ENCODE results near the gene PPP1R2.

The PPP1R2 gene

DNA sequence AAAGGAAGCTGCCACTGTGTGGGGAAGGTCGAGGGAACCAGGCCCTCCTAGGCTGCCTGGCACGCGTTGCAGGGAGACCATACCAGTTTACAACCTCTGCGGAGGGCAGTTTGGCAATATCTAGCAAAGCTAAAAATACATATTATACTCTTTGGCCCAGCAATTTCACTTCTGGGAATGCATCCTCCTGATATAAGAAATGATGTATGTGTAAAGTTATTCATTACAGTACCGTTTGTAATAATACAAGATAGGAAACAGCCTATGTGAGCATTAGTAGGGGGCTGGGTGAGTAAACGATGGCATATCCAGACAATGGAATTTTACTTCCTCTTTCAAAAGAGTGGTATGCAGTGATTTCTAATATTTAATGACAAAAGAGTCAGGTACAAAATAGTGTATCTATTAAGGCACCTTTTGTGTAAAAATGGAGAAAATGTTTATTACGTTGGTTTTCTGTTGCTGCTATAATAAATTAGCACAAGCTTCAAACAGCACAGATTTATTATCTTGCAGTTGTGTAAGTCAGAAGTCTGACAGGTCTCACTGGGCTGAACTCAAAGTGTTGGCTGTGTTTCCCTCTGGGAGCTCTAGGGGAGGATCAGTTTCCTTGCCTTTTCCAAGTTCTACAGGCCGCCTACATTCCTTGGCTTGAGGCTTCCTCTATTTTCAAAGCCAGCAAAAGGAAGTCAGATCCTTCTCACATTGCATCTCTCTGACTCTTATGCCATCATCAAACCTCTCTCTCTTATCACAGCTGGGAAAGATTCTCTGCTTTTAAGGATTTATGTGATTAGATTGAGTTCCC, 31.6 kb upstream of the PPP1R2 start:
- no peak for DNase-seq (ENCODE audit: low read depth)
- TF ChIP-seq, protein P1, sequence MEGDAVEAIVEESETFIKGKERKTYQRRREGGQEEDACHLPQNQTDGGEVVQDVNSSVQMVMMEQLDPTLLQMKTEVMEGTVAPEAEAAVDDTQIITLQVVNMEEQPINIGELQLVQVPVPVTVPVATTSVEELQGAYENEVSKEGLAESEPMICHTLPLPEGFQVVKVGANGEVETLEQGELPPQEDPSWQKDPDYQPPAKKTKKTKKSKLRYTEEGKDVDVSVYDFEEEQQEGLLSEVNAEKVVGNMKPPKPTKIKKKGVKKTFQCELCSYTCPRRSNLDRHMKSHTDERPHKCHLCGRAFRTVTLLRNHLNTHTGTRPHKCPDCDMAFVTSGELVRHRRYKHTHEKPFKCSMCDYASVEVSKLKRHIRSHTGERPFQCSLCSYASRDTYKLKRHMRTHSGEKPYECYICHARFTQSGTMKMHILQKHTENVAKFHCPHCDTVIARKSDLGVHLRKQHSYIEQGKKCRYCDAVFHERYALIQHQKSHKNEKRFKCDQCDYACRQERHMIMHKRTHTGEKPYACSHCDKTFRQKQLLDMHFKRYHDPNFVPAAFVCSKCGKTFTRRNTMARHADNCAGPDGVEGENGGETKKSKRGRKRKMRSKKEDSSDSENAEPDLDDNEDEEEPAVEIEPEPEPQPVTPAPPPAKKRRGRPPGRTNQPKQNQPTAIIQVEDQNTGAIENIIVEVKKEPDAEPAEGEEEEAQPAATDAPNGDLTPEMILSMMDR (conservative IDR thresholded peaks at IDR 0.05; ENCODE audit: low read depth, low read length), result no peak
- H3K4me3 ChIP-seq (ENCODE audit: low read length), result no peak overlapping the region

DNA sequence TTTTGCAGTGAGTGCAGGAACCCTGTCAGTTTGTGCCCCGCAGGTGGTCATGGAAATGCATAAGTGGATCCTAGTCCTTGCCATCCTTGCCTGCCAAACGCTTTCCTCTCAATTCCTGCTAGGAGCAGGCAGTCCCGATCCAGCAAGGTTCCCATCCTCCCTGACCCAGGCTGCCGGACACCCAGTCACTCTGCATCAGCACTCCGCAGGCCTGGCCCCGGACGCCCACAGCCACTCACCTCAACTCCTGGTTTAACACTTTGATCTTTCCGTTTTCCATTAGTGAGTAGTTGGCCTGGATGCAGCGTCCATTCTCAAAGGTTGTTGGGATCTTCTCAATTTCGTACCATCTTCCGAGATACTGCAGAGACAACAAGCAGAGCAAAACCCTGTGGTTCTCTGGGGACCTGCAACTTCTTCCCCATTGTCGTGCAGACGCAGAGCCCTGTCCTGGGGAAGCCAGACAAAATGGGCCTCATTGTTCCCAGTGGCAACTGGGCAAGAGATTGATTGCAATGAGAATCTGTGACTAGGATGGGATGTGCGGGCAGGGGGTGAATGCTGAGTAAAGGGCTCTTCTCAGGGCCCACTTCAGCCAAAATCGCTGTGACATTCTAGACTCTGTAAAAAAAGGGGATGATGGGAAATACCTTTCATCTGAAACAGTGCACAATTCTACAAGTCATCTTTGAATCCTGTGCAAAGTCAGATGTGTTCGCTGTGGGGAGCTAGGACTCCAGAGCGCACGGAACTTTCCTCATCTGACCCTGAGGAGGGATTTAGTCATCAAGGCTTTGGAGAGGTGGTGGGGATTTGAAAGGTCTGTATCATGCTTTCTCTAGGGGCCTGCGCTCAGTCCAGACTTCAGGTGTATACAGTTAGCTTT, 30.7 kb upstream of the PPP1R2 start:
- no peak overlapping the region for H3K4me3 ChIP-seq (ENCODE audit: low read length)
- TF ChIP-seq, protein P1 (conservative IDR thresholded peaks at IDR 0.05; ENCODE audit: low read depth, low read length), result no peak
- DNase-seq (ENCODE audit: low read depth), result no peak

DNA sequence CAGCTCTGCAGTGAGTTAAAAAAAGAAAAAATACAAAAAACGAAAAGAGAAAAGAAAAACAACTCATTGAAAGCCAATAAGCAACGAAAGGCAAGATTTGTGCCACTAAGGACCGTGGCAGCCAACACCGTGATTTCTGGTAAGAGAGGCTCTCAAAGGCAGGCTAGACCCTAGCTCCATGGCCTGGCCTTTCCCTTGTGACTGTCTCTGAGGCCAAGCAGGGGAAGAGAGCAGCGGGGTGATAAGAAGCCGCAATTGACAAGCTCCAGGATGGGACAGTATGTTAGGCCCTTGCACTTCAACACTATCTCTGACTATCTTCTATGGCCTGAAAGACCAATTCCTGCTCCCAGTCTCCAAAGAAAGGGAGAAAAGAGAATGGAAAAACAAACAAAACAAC, 28.2 kb upstream of the PPP1R2 start:
- DNase-seq (ENCODE audit: low read depth), result no peak
- H3K4me3 ChIP-seq (ENCODE audit: low read length), result no peak overlapping the region
- TF ChIP-seq, protein P1 (conservative IDR thresholded peaks at IDR 0.05; ENCODE audit: low read depth, low read length), result no peak

DNA sequence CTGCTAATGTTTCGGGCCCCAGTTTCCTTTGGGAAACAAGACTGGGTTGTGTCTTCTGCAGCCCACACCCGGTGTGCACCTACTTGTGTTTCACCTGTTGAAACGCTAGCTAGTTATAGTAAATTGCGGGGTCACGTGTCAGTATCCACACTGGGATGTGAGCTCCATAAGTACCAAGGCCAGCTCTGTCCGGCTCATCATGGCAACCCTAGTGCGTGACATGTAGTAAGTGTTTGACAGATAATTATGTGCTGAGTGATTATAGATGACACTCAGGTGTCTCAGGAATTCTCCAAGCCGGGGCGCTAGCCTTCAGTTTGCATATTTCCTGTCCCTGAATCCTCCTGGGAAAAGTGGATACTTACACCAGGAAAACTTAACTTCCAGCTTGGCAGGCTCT, 27.8 kb upstream of the PPP1R2 start:
- DNase-seq (ENCODE audit: low read depth), result no peak
- H3K4me3 ChIP-seq (ENCODE audit: low read length), result no peak overlapping the region
- TF ChIP-seq, protein P1 (conservative IDR thresholded peaks at IDR 0.05; ENCODE audit: low read depth, low read length), result no peak

DNA sequence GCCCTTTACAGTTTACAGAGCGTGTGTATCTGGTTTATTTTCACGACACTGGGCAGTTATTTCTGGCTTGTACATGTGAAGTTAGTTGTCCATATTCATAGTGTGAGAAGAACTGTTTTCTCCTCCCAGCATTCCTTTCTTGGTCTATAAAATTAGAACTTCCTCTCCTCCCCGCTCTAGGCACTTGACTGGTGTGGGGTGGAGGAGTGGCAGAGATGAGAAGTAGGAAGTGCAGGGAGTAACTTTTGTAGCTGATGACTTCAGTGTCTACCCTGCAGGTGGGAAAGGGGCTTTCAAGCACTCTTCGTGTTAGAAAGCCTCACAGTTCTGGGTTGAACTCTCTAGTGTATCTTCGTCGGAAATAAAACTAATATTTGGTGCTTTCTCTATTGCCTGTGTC, 27.2 kb upstream of the PPP1R2 start:
- no peak for DNase-seq (ENCODE audit: low read depth)
- TF ChIP-seq, protein P1 (conservative IDR thresholded peaks at IDR 0.05; ENCODE audit: low read depth, low read length), result no peak
- no peak overlapping the region for H3K4me3 ChIP-seq (ENCODE audit: low read length)

DNA sequence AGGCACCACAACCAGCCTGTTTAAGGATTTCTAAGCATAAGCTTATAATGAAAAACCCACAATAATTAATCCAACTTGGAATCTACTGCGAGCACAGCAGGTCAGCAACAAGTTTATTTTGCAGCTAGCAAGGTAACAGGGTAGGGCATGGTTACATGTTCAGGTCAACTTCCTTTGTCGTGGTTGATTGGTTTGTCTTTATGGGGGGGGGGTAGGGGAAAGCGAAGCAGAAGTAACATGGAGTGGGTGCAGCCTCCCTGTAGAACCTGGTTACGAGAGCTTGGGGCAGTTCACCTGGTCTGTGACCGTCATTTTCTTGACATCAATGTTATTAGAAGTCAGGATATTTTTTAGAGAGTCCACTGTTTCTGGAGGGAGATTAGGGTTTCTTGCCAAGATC, 25.5 kb upstream of the PPP1R2 start:
- DNase-seq (ENCODE audit: low read depth), result no peak
- TF ChIP-seq, protein P1 (conservative IDR thresholded peaks at IDR 0.05; ENCODE audit: low read depth, low read length), result no peak
- no peak overlapping the region for H3K4me3 ChIP-seq (ENCODE audit: low read length)
